PFSK-1 (cell line): ENCODE results near the gene HOXB6.

Source experiments
- FOXP2 ChIP-seq: optimal IDR thresholded peaks from 2 replicates; pipeline ENCODE3; 2011; ENCODE audit warnings: borderline replicate concordance, control low read depth, inconsistent platforms; ENCODE audit not compliant: insufficient read depth; ENCODE audit errors: extremely low read length, extremely low read depth
- POLR2AphosphoS5 ChIP-seq: IDR thresholded peaks from 2 replicates; pipeline ENCODE4 v1.6.1; 2012; ENCODE audit warnings: low read depth, mild to moderate bottlenecking, control low read depth, low read length, moderate library complexity
- SIN3A ChIP-seq: IDR thresholded peaks from 2 replicates; pipeline ENCODE4 v1.6.1; 2012; ENCODE audit warnings: mild to moderate bottlenecking, low read length, moderate library complexity, borderline replicate concordance; ENCODE audit not compliant: insufficient read depth
- TAF1 ChIP-seq: IDR thresholded peaks from 2 replicates; pipeline ENCODE4 v1.6.1; 2012; ENCODE audit warnings: low read length, control low read depth, borderline replicate concordance; ENCODE audit not compliant: insufficient read depth
- TF ChIP-seq, protein P1 (sequence below), 2 experiments: IDR thresholded peaks; 2 replicates each; pipeline versions ENCODE4 v1.6.1 to v1.8.0; 2011 to 2012; ENCODE audit warnings: low read depth in 2 of 2, low read length in 2 of 2, control low read depth in 1 of 2, inconsistent platforms in 1 of 2, mild to moderate bottlenecking in 1 of 2, moderate library complexity in 1 of 2; ENCODE audit not compliant: insufficient read depth in 1 of 2

Gene HOXB6

DNA sequence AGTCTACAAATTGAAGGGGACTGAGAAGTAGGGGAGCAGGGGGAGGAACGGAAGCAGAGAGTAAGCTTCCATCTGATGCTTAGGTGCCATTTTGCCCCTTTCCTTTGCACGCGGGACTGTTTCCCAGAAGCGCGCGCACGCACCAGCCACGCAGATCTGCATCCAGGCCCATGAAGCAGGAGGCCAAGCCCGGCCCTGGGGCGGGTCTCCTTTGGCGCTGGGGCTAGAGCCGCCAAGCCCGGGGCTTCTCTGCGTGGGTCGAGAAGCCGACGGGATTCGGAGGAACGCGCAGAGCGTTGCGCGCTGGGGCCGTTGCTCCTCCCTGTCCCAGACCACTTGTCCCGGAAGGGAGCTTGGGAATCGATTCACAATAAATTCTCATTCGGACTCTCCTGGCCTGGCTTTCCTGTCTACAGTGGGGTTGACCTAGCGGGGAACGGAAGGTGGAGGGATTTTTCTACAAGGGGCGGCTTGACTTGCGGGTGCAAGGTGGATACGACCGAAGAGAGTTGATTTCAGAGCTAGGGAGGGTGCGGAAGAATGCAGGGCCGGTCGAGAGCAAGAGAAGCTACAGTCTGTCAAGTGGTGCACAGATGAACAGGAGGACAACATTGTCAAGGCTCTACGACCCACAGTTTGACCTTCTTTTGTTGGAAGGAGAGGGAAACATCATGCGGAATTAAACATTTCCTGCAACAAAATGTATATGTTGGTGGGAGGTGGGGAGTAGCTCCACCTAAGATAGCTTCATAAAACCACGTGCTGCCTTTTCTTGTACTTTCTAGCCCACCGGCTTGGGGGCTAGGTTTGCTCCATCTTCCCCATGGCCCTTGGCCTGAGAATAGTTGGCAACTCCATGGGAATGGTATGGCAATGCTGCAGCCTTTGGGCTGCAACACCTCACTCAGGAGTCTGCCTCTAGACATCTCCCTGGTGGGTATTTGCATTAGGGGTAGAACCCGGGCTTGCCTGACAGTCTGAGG is 16.9 kb upstream of the HOXB6 start:
- TF ChIP-seq TAF1 (no peak), SIN3A (no peak), FOXP2 (no peak), POLR2AphosphoS5 (no peak)

DNA sequence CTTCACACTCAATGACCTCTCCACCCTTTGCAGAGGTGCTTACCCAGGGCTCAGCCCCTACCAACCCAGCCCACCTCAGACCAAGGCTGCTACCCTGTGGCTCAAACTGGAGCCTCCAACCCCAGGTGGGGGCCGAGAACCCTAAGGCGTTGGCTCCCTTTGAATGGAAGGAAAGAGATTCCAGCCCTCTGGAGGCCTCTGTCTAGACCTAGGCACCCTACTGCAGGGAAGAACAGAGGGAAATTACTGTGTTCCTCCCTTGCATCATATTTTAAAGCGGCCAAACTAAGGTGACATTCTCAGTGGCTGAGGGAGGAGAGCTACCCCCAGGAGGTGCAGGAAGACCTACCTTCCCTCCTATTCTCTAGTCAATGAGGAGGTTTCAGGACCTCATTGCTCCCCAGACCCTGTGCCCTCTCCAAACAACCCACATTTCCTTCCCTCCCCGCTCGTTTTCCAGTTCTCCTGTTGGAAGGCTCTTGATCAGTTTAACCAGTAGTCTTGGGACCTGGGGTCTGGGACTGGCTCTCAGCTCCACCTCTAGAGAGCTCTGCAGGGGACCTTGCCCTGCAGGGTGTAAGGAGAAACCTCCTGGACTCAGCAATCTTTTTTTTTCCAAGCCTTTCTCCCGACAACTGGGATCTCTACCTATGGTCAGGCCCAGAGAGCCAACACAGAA is 15.8 kb upstream of the HOXB6 start:
- TF ChIP-seq POLR2AphosphoS5 (no peak), SIN3A (no peak), FOXP2 (no peak), TAF1 (no peak)
- TF ChIP-seq, protein P1, sequence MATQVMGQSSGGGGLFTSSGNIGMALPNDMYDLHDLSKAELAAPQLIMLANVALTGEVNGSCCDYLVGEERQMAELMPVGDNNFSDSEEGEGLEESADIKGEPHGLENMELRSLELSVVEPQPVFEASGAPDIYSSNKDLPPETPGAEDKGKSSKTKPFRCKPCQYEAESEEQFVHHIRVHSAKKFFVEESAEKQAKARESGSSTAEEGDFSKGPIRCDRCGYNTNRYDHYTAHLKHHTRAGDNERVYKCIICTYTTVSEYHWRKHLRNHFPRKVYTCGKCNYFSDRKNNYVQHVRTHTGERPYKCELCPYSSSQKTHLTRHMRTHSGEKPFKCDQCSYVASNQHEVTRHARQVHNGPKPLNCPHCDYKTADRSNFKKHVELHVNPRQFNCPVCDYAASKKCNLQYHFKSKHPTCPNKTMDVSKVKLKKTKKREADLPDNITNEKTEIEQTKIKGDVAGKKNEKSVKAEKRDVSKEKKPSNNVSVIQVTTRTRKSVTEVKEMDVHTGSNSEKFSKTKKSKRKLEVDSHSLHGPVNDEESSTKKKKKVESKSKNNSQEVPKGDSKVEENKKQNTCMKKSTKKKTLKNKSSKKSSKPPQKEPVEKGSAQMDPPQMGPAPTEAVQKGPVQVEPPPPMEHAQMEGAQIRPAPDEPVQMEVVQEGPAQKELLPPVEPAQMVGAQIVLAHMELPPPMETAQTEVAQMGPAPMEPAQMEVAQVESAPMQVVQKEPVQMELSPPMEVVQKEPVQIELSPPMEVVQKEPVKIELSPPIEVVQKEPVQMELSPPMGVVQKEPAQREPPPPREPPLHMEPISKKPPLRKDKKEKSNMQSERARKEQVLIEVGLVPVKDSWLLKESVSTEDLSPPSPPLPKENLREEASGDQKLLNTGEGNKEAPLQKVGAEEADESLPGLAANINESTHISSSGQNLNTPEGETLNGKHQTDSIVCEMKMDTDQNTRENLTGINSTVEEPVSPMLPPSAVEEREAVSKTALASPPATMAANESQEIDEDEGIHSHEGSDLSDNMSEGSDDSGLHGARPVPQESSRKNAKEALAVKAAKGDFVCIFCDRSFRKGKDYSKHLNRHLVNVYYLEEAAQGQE (IDR thresholded peaks at IDR 0.05; ENCODE audit: insufficient read depth in 1 of 2, low read depth in 2 of 2, low read length in 2 of 2) = no peak

DNA sequence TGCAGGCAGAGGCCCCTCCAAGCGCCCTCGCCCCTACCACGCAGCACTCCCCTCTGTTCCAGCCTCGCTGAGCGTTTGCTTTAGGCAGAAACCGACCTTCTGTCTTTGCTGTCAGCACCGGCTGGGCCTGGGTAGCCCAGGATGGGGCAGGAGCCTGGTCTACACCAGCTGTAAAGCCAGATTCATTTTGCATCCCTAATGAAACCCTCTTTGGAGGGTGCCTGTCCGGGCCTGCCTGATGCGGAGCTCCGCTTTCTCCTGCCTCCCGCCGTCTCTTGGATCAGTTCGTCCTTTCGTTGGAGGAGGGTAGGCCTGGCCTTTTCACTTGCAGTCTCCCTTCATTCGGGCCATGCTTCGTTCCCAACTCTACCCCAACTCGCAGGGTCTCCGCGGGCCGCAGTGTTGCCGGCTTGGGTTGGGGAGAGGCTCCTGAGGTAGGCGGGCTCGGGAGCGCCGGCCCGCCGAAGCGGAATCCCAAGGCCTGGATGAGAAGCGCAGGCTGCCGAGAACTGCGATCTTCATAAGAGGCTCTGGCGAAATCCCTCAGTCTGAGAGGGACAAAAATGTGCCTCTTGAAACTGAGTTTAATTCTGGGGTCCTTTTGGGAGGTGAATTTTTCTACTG is 15.2 kb upstream of the HOXB6 start:
- TF ChIP-seq FOXP2 = no peak
- TF ChIP-seq SIN3A = no peak
- no peak for TF ChIP-seq TAF1
- TF ChIP-seq, protein P1 (IDR thresholded peaks at IDR 0.05; ENCODE audit: insufficient read depth in 1 of 2, low read depth in 2 of 2, low read length in 2 of 2) = no peak
- TF ChIP-seq POLR2AphosphoS5 = no peak

DNA sequence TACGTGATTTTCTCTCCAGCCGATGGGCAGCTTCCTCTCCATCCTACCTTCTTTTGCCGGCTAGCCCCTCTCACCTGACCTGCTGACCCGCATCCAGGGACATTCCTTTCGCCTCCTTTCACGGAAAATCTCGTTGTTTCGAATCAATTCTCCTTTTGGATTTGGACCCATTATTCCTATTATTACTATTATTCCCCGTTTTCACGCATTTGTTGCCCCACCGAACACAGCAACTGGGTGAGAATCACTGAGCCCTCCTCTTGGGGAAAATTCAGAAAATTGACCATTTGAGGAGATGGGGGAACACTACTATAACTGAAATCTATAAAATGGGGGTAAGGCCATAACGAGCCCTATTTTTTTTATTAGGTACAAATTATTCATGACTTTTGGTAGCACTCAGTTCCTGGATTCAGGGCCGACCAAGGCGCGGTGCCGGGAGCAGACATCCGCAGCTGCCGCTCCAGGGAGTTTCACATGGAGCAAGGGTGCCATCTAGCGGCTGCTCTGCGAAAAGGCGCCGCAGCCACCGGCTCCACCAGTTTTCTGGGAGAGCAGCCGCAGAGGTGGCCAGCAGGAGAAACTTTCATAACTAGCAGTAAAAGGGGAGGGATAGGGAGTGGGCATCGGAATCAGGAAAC is 13.6 kb upstream of the HOXB6 start:
- TF ChIP-seq, protein P1 (IDR thresholded peaks at IDR 0.05; ENCODE audit: insufficient read depth in 1 of 2, low read depth in 2 of 2, low read length in 2 of 2) = no peak
- TF ChIP-seq SIN3A (no peak), FOXP2 (no peak), TAF1 (no peak)
